OCI-M1 (cell line): Measurements from ENCODE around the gene MAEA.
A peak's percentile ranks its signal among the peaks of the same experiment; 100 is the strongest.
"Not testable (repeated sequence)": the region's sequence is repeated elsewhere in the genome, so short reads cannot be mapped to it uniquely, and the experiment has no call there.

Experiments
- DNase-seq: peaks from one replicate; lab custom pipeline; 2025; lab: John Stamatoyannopoulos, UW

Gene MAEA

GRCh38 chr4:1279253-1279652 is 10.4 kb upstream of the MAEA start:
- DNase-seq, result no peak

DNA sequence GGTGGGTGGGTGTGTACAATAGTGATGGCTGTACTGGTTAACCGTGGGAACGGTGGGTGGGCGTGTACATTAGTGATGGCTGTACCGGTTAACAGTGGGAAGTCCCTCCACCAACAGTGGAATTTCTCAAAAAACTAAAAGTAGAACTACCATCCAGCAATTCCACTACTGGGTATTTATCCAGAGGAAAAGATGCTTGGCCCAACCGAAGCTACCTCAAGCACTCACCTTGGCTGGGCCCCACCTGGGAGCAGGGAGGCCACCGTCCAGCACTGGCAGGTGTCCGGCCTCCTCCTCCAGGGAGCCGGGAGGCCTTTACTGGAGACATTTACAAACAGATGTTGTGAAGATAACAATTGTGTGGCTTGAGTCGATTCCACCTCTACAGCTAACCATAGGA is 6.0 kb upstream of the MAEA start:
- DNase-seq, result no peak

GRCh38 chr4:1285151-1285789 is 4.4 kb upstream of the MAEA start:
- no peak for DNase-seq

- peak; percentile 55 for DNase-seq
Observed at GRCh38 chr4:1285790-1286553, 3.7 kb upstream of the MAEA start.

GRCh38 chr4:1288786-1289185 is 905 bp upstream of the MAEA start:
- no peak for DNase-seq

DNA sequence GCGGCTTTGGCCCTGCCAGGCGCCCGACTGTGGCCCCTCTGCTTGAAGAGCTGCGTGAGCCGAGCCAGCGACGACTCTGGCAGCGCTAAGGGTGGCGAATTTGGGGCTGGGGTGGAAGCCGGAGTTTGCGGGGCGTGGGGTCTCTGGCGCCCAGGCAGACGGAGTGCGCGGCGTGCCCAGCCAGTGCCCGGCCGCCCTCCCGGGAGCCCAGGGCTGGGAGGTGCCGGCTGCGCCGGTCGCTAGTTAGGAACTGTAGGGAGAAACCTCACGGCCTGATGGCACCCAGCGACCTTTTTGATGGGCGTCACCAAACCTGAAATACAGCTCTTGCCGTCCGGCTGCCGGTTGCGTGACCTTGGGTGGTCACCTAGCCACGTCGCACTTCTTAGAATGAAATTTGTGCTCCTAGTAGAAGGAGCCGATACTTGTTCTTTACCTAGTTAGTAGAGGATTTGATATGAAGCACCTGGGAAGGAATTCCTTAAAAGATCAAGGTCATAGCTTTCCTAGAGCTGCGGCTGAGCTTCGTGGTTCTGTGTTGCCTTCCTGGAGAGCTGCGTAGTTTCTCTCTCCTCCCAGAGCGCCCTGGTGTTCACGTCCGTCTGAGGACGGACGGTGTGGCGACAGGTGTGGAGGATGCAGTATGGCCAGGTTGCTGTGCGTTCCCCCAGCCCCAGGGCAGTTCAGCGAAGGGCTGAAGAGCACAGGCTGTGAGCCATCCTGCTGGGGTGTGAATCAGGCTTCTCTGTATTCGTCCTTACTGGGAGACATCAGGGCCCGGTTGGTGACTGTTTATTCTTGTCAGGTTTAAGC is 680 bp downstream of the MAEA start:
- peak; percentile 27 for DNase-seq

DNA sequence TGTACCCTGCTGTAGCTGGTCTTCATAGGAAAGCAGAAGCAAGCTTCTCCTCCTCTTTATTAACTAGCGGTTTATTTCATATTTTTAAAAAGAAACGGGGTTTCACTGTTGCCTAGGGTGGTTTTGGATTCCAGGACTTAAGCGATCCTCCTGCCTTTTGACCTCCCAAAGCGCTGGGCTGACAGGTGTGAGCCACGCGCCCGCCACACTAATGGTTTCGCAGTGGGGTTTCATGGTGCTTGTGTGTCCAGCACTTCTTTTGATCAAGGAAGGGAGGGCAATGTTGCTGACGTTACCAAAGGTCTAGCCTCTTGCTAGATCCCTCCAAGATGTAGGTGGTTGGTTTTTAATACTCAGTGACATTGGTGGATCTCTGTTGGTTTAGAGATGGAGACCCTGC is 1.4 kb downstream of the MAEA start:
- no peak for DNase-seq

GRCh38 chr4:1291996-1292702 is 2.5 kb downstream of the MAEA start:
- DNase-seq, result no peak

GRCh38 chr4:1292703-1293011 is 3.0 kb downstream of the MAEA start:
- not testable (repeated sequence) for DNase-seq

- DNase-seq, result no peak
Observed at GRCh38 chr4:1293531-1293941, 3.8 kb downstream of the MAEA start.

GRCh38 chr4:1293991-1294390 is 4.3 kb downstream of the MAEA start:
- DNase-seq, result no peak

- DNase-seq, result no peak
Observed at GRCh38 chr4:1294424-1294823, 4.7 kb downstream of the MAEA start.

DNA sequence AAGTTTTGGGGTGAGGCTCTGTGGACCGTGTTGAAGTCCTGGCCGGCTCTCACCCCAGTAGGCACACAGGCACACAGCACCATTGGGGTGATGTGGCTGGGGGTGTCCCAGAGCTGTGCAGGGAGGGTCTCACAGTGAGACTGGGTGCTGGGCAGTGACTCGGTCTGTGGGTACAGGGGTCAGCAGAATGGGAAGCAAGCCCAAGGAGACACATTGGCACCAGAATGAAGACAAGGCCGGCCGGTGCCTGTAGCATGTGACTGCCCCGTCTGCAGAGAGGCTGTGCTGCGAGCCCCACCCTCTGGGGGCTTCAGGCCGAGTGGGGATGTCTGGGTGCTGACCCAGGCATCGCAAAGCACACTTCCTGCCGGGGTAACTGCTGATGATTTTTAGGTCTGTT is 5.2 kb downstream of the MAEA start:
- DNase-seq, result no peak

DNA sequence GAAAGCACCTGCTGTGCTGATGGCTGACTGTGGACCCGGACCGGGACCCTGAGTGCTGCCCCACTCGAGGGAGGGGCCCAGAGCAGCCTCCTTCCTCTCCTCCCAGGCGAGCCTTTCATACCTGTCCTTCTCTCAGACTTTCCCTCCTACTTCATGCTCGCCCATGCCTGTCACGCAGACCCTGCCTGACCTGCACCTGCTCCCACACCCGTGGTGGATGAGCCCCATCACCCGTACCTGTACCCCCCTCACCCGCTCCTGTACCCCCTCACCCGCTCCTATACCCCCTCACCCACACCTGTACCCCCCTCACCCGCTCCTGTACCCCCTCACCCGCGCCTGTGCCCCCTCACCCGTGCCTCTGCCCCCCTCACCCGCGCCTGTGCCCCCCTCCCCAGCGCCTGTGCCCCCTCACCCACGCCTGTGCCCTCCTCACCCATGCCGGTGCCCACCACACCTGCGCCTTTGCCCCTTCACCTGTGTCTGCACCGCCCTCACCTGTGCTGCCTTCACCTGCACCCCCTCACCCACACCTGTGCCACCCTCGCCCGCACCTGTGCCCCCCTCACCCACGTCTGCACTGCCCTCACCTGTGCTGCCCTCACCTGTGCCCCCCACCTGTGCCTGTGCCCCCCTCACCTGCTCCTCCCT is 5.8 kb downstream of the MAEA start:
- DNase-seq, result no peak

DNA sequence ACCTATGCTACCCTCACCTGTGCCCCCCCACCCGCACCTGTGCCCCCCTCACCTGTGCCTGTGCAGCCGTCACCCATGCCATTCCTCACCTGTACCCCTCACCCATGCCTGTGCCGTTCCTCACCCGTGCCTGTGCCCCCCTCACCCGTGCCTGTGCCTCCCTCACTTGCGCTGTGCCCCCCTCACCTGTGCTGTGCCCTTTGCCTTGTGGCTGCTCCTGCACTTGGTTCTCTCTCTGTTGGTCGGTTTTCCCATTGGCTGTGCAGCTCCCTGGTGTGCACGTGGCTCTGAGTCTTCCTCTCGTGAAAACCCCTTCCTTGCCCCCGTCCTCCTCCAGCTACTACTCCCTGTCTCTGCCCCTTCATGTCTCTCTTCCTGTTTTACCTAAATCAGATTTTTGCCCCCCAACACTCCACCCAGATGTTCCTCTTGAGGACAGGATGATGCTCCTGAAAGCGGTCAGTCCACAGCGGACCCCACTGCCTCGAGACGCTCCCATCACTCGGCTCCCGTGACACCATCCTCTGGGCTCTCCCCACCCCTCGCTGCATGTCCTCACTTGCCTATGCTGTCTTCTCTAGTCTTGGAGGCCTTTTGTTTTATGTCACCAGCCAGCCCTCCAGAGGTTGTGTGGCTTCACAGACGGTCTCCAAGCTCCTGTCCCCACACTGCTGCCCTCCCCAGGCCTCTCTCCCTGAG is 6.8 kb downstream of the MAEA start:
- no peak for DNase-seq

GRCh38 chr4:1297023-1297395 is 7.3 kb downstream of the MAEA start:
- no peak for DNase-seq

GRCh38 chr4:1297456-1298325 is 8.0 kb downstream of the MAEA start:
- no peak for DNase-seq

DNA sequence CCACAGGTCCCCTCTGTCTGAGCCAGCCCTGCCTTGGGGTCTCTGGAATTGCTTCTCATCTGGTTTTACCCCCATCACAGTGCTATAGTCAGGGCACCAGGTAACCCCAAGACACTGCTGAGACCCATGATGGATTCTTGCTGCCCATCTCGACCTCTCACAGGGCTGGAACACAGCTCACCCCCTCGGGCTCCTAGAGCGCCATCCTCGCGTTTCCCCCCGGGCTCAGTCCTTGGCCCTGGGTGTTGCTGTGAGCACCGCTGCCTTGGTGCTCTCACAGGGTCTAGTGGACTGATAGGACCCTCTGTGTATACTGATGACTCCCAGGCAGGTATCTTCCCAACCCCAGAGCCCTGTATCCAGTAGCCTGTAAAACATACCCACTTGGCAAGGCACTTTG is 8.8 kb downstream of the MAEA start:
- no peak for DNase-seq

- DNase-seq, result no peak
Observed at GRCh38 chr4:1299301-1299860, 9.7 kb downstream of the MAEA start.
